ENCODE measurements around the gene LCAT. TPM values are rescaled to one million over a fixed set of nuclear protein-coding genes. Genes with fewer than 3 reads are reported as not detected.
"Not testable (repeated sequence)": the region's sequence is repeated elsewhere in the genome, so short reads cannot be mapped to it uniquely, and the experiment has no call there.

The LCAT gene, protein sequence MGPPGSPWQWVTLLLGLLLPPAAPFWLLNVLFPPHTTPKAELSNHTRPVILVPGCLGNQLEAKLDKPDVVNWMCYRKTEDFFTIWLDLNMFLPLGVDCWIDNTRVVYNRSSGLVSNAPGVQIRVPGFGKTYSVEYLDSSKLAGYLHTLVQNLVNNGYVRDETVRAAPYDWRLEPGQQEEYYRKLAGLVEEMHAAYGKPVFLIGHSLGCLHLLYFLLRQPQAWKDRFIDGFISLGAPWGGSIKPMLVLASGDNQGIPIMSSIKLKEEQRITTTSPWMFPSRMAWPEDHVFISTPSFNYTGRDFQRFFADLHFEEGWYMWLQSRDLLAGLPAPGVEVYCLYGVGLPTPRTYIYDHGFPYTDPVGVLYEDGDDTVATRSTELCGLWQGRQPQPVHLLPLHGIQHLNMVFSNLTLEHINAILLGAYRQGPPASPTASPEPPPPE
- 16.0 and 24.7 TPM in 2 replicates for total RNA-seq

- intact Hi-C loops (cut with micrococcal nuclease) = no loop called here
Measured at GRCh38 chr16:67943619-67944504, at the start of gene LCAT. LCAT (minus strand) TSS chr16:67944120; CDS start chr16:67944101, 19 bp downstream.

- intact Hi-C loops (cut with micrococcal nuclease) = loop anchor here (1.0 kb wide), 10 partner anchors 10 to 472 kb away; partner anchors contain the start of genes DDX28, DUS2 and NFATC3
Measured at GRCh38 chr16:67993207-67994039, 49.5 kb upstream of the LCAT start.

DNA sequence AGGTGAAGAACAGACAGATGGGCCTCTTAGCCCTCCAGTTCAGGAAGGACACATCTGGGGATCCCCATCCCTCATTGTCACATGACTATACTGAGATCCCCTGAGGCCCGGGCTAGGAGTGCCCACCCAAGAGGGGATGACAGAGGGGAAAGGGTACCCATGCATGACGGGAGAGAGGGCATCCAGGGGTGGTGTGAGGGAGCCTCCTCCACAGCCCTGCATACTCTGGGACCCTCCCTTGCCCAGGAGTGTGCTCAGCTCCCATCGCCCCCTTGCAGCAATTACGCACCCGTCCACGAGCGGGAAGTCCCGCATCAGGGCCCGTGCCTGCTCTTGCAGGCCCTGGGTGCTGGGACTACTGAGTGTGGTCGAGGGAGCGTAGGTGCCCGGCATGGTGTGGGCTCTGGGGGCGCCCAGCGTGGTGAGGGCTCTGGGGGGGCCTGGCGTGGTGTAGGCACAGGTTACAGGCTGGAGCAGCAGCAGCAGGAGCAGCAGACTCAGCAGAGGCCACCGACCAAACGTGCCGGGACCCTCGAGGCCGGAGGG is 48.8 kb upstream of the LCAT start:
- intact Hi-C loops (cut with micrococcal nuclease) = loop anchor here (1.0 kb wide), 10 partner anchors 9 to 471 kb away; partner anchors contain the start of genes DDX28, DUS2 and NFATC3

GRCh38 chr16:67990018-67990386 is 46.1 kb upstream of the LCAT start:
- intact Hi-C loops (cut with micrococcal nuclease) = no loop called here

DNA sequence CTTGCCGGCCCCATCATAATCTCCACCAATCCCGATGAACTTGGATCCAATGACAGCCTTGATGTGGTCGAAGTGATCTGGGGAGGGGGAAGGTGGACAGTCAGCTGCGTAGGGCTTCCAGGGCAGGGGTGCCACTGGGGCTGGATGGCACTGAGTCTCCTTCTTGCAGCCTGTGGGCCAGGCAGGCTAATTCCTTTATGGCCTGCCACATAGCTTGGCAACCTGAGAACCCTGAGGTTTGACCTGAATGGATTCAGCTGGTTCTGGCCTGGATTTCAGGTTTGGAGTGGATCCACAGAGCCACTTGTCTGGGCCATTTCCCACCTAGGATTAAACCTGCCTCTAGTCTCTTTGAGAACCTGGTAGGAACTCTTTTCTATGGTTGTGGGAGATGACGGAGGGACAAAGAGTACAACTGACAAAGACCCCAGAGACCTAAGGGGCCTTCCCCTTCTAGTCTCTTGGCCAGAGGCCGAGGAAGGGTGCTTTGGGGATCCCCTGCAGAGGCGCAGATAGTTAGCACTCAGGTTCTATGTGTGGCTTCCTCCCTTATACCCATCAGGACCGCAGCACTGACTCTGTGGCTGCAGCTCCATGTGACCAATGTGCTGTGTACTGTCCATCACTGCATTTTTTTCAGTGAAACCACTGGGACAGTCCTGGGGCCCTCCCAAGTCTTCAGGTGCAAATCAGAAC is 45.5 kb upstream of the LCAT start:
- intact Hi-C loops (cut with micrococcal nuclease) = no loop called here

DNA sequence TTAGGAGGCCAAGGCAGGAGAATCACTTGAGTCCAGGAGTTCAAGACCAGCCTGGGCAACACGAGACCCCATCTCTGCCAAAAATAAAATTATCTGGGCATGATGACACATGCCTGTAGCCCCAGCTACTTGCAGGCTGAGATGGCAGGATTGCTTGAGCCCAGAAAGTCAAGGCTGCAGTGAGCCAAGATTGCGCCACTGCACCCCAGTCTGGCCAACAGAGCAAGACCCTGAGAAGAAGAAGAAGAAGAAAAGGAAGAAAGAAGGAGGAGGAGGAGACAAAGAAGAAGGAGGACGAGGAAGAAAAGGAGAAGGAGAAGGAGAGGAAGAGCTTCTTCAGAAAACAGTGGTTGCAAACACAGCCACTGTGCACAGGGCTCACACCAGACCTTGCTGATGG is 44.8 kb upstream of the LCAT start:
- intact Hi-C loops (cut with micrococcal nuclease) = no loop called here

GRCh38 chr16:67987460-67988160 is 43.7 kb upstream of the LCAT start:
- intact Hi-C loops (cut with micrococcal nuclease) = no loop called here

- intact Hi-C loops (cut with micrococcal nuclease) = no loop called here
Measured at GRCh38 chr16:67986949-67987348, 43.0 kb upstream of the LCAT start.

- intact Hi-C loops (cut with micrococcal nuclease) = no loop called here
Measured at GRCh38 chr16:67982011-67982696, 38.2 kb upstream of the LCAT start.

DNA sequence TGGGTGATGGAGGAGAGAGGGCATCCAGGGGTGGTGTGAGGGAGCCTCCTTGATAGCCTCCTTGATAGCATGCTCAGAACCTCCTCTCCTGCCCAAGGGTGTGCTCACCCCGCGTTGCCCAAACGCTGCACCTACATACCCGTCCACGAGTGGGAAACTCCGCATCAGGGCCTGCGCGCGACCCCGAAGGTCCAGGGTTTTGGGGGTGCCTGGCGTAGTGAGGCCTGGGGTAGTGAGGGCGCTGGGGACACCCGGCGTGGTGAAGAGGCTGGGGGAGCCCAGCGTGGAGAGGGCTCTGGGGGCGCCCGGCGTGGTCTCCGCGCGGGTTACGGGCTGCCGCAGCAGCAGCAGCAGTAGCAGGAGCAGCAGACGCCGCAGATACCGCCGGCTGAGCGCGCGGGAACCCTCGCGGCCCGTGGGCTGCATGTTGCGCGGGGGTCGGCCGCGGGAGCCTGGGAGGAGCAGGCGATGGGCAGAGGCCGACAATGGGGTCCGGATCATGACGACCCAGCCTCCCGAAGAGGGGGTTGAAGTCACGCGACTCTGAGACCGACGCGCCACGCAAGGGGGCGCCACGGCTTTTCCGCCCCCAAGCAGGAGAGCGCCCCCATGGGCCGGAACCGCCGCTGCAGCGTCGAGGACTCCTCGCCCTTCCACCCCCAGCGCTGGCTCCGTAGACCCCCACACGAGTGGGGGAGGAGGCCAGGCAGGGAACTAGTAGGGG is 36.2 kb upstream of the LCAT start, which contains the start of gene DPEP3:
Gene DPEP3 (minus strand): TSS at position 545 of the 724 bp plus-strand sequence. CDS start 119 bp downstream, at position 426.
- intact Hi-C loops (cut with micrococcal nuclease) = no loop called here

DNA sequence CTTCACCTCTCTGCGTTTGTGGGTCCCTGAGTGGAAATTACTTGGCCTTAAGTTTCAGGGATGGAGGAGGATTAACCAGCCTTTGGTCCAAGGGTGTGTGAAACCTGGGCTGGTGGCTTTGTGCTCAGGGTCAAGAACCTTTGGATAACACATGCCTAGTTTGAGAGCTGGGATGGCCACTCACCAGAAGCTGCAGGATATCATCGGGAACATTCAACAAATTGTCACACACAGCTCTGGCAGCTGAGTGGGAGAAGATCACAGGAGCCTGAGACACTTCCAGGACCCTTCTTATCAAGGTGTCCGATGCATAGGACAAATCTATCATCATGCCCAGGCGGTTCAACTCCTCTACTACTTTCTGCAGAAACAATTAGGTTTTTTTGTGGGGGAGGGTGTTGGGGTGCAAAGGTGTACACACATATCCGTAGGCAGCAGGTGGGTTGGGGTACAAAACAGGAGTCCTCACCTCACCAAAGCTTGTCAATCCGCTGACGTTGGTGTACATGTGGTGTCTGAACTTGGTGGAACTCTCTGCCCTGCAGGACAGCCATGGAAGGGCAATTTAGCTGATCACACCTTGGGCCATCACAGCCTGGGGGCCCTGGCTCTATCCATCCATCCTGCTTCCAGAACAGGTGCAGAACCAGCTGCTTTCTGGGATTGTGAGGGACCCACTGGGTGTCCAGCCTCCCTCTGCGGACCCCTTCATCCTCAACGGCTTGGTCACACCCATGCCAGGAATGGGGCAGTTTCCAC is 33.7 kb upstream of the LCAT start:
- intact Hi-C loops (cut with micrococcal nuclease) = no loop called here

DNA sequence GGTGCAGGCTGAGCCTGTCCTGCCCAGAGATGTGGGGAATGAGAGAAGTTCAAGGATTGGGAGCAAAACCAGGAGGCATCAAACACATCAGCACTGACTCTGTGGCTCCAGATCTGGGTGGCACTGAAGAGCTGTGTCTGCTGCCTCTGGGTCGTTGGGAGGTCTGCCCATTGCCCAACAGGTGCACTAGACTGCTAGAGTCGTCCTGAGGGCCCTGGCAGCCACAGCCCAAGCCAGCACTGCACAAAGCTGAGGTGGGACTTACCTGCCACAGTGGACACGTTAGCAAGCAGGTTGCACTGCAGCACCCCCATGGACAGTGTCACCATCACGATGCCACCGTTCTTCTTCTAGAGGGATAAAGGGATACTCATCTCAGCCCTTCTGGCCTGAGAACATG is 33.1 kb upstream of the LCAT start:
- intact Hi-C loops (cut with micrococcal nuclease) = no loop called here

GRCh38 chr16:67976205-67976604 is 32.3 kb upstream of the LCAT start:
- intact Hi-C loops (cut with micrococcal nuclease) = no loop called here

DNA sequence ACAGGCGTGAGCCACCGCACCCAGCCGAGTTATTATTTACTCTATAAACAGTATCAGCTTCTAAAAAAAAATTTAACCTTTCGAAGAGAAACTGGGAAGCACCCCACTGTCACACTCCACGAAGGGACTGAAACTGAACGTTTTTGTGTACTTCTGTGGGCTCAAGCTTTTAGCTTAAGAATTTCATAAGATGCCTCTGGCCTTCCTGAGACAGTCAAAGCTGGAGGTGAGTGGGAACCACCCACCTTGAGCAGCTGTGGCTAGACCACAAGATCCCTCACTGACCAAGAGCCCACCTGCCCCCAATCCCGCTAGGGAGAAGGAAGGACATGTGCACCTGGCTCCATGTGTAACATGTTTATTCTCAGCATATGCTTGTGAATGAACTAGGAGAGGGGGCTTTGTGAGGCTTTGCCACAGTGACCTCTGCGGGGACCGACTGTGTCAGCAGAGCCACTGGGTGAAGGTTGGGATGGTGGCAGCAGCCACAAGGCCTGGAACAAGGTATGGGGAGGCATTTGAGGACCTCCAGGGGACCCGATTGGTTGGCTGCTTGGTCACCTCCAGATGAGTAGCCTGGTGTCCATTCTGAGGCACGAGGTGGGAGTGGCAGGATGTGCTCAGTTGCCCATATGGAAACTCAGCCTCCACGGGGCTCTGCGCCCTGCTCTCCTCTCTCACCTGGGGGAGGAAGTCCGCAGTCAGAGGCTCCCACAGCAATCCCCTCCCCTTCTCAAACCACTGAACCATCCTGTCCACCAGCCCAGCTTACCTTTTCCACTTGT is 31.6 kb upstream of the LCAT start:
- intact Hi-C loops (cut with micrococcal nuclease) = no loop called here

DNA sequence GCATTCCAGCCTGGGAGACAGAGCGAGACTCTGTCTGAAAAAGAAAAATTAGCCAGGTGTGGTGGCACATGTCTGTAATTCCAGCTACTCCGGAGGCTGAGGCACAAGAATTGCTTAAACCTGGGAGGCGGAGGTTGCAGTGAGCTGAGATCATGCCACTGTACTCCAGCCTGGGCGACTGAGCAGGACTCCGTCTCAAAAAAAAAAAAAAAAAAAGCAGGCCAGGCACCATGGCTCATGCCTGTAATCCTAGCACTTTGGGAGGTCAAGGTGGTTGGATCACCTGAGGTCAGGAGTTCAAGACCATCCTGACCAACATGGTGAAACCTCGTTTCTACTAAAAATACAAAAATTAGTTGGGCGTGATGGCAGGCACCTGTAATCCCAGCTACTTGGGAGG is 28.4 kb upstream of the LCAT start:
- intact Hi-C loops (cut with micrococcal nuclease) = not testable (repeated sequence)

GRCh38 chr16:67971111-67971510 is 27.2 kb upstream of the LCAT start:
- intact Hi-C loops (cut with micrococcal nuclease) = no loop called here

All from T-helper 1 cell treated with Interleukin-12 subunit alpha and Interleukin-12 subunit beta and Interleukin-4 antibody, amounts not matched to agents 30 ng/mL and 1 ng/mL, for 36 hours (primary cell).